NCI-H82 treated with DMSO at 0.1 percent for 48 hours (cell line): ENCODE measurements around the gene CD37.
A peak's percentile ranks its signal among the peaks of the same experiment; 100 is the strongest.

ENCODE experiments used
- DNase-seq: peaks from one replicate; lab custom pipeline; 2025; ENCODE audit not compliant: unreplicated experiment; lab: John Stamatoyannopoulos, UW

Gene CD37

DNA sequence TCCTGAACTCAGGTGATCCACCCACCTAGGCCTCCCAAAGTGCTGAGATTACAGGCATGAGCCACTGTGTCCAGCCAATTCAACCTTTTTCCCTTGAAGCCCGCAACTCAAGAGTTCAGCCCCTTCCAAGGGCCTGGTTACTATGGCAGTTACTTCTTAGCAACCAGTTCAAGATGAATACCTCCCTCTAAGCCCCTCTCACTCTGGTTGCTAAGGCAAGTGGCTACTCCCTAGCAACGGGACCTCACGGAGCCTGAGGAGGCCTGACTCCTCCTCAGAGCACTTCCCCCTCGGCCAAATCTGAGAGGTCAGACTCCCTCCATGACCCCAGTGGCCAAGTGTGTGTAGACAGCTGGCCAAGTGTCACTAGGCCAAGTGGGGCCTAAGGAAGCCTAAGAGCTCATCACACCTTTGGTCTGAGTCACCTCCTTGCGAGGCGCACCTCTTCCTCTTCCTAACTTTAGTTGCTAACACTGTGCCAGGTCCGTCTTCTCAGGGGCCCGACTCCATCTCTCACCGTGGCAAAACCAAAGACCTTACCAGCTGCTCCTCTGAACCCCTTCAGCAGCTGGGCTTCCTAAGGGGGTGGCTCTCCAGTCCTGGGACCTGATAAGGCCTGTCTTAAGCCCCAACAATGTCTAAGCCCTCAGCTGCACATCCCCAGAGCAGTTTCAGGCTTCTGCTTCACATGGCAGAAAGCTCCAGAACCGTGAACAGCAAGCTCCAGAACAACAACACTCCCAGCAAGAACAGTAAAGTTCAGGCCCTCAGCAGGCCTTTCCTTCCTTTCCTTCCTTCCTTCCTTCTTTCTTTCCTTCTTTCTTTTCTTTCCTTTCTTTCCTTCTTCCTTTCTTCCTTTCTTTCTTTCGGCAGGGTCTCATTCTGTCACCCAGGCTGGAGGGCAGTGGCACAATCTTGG lies 9.6 kb downstream of the CD37 start:
- DNase-seq: no peak

DNA sequence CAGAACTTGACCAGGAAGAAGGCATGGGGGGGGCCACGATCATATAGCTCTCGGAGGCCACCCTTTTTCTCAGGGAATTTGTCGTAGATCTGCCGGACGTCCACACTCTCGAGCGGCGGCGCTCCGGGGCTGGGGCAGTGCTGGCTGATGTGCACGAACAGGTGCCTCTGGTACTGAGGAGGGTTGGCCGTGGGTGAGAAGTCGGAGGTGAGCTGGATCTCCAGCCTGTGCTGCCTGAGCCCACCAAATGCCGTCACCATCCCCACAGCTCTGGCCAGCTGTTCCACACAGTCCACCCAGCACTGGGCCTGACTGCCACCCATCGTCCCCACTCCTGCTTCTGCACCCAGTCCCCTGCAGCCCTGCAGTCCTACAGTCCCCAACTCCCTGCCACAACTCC lies 12.0 kb downstream of the CD37 start:
- DNase-seq: no peak

DNA sequence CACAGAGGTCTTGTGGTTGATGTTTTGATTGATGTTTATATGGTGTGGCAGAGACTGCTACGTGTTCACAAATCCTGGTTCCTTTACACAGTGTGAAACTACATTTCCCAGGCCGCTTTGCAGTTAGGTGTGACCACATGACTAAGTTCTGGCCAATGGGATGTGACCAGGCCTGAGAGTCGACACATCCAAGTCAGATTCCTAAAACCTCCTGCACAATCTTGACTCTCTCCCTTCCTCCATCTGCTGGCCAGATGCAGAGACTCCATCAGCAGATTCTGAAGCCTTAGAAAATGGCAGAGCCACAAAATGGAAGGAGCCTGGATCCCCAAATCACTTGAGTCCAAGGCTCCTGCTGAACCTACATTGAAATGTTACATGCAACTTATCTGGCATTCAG lies 12.6 kb downstream of the CD37 start:
- peak; percentile 83 for DNase-seq

- no peak for DNase-seq
These were observed 13.3 kb downstream of the CD37 start for GRCh38 chr19:49348305-49349189.

DNA sequence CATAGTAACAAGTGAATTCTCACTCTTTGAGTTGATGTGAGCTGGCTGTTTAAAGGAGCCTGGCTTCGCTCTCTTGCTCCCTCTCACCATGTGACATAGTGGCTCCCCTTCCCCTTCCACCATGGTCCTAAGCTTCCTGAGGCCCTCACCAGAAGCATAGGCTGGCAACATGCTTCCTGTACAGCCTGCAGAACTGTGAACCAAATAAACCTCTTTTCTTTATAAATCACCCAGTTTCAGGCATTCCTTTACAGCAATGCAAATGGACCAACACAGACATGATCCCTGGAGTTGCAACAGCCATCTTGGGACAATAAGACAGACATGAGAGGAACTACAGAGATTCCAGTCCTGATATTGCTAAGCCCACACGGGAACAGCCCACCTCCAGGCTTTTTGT lies 14.4 kb downstream of the CD37 start:
- DNase-seq: no peak

DNA sequence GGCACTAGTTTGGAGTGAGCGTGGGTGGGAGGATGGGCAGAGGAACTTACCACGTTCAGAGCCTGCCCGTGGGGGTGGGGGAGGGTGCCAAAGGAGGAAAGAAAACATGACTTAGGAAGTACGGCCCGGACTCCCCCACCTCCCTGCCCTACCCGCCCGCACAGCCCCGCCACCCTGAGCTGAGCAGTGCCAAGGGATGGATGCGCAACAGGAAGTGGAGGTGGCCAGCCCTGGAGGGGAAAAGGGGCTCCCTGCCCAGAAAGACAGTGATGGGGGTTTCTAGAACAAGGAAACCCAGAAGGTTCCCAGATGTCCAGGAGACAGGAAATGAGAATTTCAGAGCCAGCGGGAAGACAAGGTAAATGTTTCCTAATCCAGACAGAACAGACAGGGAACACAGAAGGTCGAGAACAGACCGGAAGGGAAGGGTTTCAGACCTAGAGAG lies 20.7 kb downstream of the CD37 start:
- DNase-seq: no peak

DNA sequence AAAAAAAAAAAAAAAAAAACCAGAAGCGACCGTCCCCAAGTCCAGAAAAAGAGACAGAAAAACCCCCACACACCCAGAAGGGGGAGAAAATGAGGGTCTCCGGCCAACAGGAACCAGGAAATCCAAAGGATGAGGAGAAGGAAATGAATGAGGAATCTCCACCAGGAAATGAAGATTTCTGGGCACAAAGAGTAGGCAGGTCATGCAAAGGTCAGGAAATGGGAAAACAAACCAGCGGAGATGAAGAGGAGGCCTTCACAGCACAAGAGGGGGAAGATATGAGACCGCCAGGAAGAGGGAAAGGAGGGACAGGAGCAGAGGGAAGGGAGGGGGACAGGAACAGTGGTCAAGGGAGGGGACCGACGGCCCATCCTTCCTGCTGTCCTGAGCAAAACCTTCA lies 21.2 kb downstream of the CD37 start:
- no peak for DNase-seq

DNA sequence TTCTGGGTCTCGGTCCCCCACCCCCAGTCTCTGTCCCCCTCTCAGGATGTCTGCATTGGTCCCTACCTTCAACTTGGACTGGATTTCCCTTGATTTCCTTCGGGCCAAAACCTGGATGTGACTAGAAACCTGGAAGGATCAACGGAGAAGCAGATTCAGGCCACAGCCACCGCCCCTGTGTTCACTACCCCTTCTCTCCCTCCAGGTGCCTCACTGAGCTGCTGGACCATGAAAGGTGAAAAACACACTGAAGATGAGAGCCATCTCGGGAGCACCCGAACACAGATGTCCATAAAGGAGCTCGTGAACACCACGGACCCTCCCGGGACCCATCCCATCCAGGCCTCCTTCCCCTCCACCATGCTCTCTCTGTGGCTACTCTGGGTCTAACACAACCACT lies 22.0 kb downstream of the CD37 start:
- no peak for DNase-seq

DNA sequence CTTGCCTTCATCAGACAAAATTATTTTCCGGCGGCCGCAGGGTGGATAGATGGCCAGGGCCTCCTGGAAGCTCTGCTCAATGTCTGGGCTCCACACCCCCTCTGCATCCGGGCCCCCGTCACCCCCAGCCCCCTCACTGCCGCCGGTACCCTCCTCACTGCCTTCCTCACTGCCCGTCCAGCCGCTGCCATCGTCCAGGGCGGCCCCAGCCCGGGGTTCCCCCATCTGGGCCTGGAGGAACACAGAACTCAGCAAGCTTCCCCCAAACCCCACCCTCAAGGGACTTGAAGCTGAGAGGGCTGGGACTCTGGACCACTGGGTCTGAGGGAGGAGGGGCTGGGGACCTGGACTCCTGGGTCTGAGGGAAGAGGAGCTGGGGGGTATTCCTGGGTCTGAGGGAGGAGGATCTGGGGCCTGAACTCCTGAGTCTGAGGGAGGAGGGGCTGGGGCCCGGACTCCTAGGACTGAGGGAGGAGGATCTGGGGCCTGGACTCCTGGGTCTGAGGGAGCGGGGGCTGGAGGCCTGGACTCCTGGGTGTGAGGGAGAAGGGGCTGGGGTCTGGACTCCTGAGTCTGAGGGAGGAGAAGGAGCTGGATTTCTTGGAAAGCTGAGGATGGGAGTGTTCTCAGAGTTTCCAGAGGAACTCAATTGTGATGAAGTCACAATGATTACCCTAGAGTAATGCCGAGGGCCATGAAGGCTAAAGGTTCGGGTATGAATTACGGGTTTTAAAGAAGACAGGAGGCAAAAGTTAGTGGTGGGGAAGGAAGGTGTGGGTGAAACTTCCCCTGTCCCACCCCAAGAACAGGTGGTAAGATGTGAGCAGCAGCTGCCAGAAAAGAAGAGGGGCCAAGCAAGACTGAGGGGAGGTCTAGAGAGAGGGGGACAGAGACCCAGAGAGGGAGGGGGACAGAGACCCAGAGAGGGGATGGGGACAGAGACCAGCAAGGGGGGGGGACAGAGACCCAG lies 24.9 kb downstream of the CD37 start:
- DNase-seq: no peak

- peak; percentile 44 for DNase-seq
These were observed 26.3 kb downstream of the CD37 start for GRCh38 chr19:49361438-49362047.

DNA sequence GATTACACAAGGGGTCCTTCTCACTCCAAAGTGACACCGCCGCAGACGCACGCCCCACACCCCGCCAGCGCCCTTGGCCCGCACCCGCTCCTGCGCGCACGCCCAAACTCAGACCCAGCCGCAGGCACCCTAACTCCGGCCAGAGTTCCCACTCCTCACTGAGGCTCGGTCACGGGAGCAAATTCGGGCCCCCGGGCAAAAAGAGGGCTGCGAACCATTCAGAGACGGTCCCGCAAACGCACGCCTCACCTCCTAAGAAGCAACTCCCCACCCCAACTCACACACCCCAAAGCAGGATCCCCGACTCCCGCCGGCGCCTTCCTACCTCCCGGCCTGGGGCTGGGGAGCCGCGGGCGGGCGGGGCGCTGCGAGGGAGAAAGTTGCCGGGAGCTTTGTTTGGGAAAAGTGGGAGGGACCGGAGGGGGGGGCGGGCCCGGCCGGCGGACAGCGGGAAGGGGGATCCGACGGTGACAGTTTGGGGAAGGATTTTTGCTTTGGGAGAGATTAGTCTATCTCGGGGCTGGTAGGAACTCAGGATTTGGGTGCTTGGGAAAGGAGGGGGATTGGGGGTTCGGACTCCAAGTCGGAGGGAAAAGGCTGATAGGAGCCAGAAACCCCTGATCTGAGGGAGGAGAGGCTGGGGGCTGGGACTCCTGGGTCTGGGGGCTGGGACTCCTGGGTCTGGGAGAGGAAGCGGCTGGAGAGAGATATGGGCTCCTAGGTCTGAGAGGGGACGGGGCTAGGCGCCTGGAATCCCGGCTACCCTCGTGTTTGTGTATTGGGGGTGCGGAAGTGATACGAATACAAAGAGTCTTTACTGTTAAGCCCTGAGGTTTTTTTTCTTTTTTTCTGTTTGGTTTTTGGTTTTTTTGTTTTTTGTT lies 27.1 kb downstream of the CD37 start, which contains the start of gene TEAD2:
TSS of gene TEAD2 (minus strand) at position 369 of the 881 bp plus-strand sequence. CDS start 2,341 bp downstream, outside the sequence.
- DNase-seq: no peak

- no peak for DNase-seq
These were observed 27.7 kb downstream of the CD37 start for GRCh38 chr19:49362929-49363267.

DNA sequence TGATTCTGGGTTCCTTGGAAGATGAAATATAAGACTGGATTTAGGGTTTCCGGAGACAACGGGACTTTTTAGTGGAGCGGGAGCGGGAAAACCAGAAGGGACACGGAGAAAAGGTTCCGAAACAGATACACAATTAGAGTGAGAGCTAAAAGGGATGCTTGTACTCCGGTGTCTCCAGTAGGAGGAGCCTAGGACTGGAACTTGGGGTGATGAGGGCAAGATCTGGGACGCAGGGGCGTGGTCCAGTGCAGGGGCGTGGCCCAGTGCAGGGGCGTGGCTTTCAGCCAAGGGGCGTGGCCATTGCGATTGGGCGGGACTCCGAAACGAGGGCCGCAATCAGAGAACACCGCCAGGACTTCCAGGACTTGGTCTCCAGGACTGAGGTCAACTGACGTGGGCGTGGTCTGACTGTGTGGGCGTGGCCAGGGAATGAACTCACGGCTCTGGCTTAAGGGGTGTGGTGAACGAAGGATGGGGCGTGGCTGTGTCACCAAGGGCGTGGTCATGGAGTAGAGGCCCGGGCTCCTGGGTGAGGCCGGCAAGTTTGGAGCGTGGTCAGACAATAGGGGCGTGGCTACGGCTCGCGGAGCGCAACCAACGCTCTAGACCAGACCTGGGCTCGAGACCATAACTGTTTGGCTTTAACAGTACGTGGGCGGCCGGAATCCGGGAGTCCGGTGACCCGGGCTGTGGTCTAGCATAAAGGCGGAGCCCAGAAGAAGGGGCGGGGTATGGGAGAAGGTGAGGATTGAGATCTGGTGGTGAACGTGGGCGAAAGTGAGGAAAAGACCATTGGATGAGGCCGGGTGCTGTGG lies 28.3 kb downstream of the CD37 start, which contains the start of gene DKKL1:
TSS of gene DKKL1 (plus strand) at position 610 of the 815 bp plus-strand sequence. CDS start at position 732, 122 bp downstream.
- peak; percentile 86 for DNase-seq

GRCh38 chr19:49364083-49364737 lies 29.0 kb downstream of the CD37 start:
- DNase-seq: no peak

DNA sequence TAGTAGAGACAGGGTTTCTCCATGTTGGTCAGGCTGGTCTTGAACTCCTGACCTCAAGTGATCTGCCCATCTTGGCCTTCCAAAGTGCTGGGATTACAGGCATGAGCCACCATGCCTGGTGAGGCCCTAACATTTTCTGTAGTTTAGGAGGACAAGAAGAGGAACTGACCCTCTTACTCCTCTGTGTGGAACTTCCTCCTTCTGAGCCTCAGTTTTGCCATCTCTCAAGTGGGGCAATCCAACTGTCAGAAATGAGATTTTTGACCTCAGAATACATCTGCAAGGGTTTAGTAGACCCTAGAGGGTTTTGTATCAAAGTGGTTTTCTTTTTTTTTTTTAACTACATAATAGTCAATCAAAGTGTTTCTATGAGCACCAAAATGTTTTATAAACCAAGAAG lies 30.9 kb downstream of the CD37 start:
- no peak for DNase-seq

DNA sequence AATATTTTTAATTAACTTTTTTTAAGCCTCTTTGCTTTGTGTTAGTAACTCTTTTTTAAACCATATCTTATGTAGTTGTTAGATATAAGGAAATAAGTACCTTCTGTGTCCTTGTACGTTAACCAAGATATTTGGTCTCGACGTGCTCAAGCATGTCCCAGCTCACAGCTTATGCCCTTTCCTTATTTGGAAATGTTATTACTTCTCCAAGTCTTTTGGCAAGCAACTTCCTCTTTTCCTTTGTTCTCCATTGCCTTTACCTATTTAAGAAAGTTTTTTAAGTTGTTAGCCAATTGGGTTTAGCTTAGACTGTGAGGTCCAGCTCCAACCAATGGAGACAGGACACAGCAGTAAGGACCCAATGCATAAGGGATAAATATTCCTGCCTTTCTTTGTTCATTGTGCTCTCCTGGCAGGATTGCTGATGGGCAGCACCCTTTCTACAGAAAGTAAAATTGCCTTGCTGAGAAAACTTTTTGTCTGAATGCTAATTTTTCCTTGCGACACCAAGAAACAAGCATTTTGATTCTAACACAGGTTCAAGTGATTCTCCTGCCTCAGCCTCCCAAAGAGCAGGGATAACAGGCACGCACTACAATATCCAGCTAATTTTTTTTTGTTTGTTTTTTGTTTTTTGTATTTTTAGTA lies 33.6 kb downstream of the CD37 start:
- DNase-seq: no peak

DNA sequence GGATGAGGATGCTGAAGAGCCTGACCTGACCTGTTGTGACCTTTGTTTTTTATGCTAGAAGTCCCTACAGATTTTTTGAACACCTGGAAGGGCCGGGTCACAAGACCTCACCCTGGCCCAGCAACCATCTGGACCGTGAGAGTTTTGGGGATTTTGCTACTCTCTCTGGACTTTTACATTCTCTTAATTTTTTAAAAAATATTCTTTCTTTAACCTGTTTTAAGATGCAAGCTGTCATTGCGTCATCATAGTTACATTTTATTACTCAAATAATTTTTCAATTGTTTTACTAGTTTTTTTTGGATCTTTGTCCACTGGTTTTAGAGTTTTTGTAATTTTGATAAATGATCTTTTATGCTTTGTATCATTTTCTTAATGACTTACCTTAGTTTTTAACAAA lies 36.0 kb downstream of the CD37 start:
- DNase-seq: no peak
